ENCODE data around the gene PPM1B.

- no peak for TF ChIP-seq POLR2A (IDR thresholded peaks at IDR 0.05)
- no peak for TF ChIP-seq CTCF (IDR thresholded peaks at IDR 0.05 in 4 of 5, conservative IDR thresholded peaks at IDR 0.05 in 1 of 5)
Measured at GRCh38 chr2:44200011-44200410, 31.3 kb downstream of the PPM1B start.

Data from gastrocnemius medialis (tissue), 4 donors.